Mesenteric fat pad (tissue), 1 donor: ENCODE data around the gene RERE. TPM values are rescaled to one million over a fixed set of nuclear protein-coding genes. Genes with fewer than 3 reads are reported as not detected.
"Not testable (repeated sequence)": the region's sequence is repeated elsewhere in the genome, so short reads cannot be mapped to it uniquely, and the experiment has no call there.

Experiments used
- DNase-seq: peaks from one replicate; pipeline ENCODE4 v3.0.0-alpha.2; 2020; ENCODE audit warnings: low spot score
- total RNA-seq: library from RNA; stranded (reverse); fragmentation: NEBNext Ultra II Directional; extraction: Animal tissue kit (Norgen Biotek cat#: 25700); gene quantifications from one replicate; pipeline ENCODE4 v1.2.1, GENCODE V29; 2021
- donor health status: DM: yes; HTN: yes; CAD: no.

The RERE gene
- total RNA-seq, 1 donor from 2014 or later: 120 TPM

GRCh38 chr1:8616791-8617190 lies 200.6 kb downstream of the RERE start:
- DNase-seq: not testable (repeated sequence)

- DNase-seq: not testable (repeated sequence)
These were observed 205.6 kb downstream of the RERE start for GRCh38 chr1:8611634-8612515.

- DNase-seq: no peak
These were observed 209.5 kb downstream of the RERE start for GRCh38 chr1:8607906-8608305.

GRCh38 chr1:8604041-8604945 lies 213.1 kb downstream of the RERE start:
- no peak for DNase-seq

- no peak for DNase-seq
These were observed 214.2 kb downstream of the RERE start for GRCh38 chr1:8603220-8603616.

- no peak for DNase-seq
These were observed 214.8 kb downstream of the RERE start for GRCh38 chr1:8602471-8603219.

- DNase-seq: no peak
These were observed 217.1 kb downstream of the RERE start for GRCh38 chr1:8600336-8600735.

- DNase-seq: no peak
These were observed 217.7 kb downstream of the RERE start for GRCh38 chr1:8599646-8600212.

GRCh38 chr1:8598783-8599182 lies 218.7 kb downstream of the RERE start:
- no peak for DNase-seq

GRCh38 chr1:8598060-8598724 lies 219.2 kb downstream of the RERE start:
- no peak for DNase-seq

- no peak for DNase-seq
These were observed 220.0 kb downstream of the RERE start for GRCh38 chr1:8597455-8597854.

- DNase-seq: no peak
These were observed 221.5 kb downstream of the RERE start for GRCh38 chr1:8595941-8596340.

GRCh38 chr1:8595332-8595731 lies 222.1 kb downstream of the RERE start:
- no peak for DNase-seq

GRCh38 chr1:8593292-8593691 lies 224.1 kb downstream of the RERE start:
- not testable (repeated sequence) for DNase-seq

GRCh38 chr1:8591569-8591968 lies 225.9 kb downstream of the RERE start:
- DNase-seq: no peak

- DNase-seq: no peak
These were observed 226.6 kb downstream of the RERE start for GRCh38 chr1:8590721-8591351.

- no peak for DNase-seq
These were observed 227.9 kb downstream of the RERE start for GRCh38 chr1:8589571-8589970.

GRCh38 chr1:8587784-8588183 lies 229.7 kb downstream of the RERE start:
- DNase-seq: no peak

- DNase-seq: no peak
These were observed 231.0 kb downstream of the RERE start for GRCh38 chr1:8586438-8586837.

- no peak for DNase-seq
These were observed 233.1 kb downstream of the RERE start for GRCh38 chr1:8584316-8584715.
